H9 (cell line): ENCODE measurements around the gene TACC2. TPM values are rescaled to one million over a fixed set of nuclear protein-coding genes. Genes with fewer than 3 reads are reported as not detected.

Source experiments
- DNase-seq: peaks from one replicate; pipeline ENCODE4 v3.0.0-alpha.2; 2017
- H2AFZ ChIP-seq: one replicate; pipeline ENCODE4 v1.6.1; 2013; ENCODE audit warnings: mild to moderate bottlenecking, low read length, control low read depth, moderate library complexity
- H2AK5ac ChIP-seq: 2 replicates; pipeline ENCODE4 v1.6.1; 2013; ENCODE audit warnings: low read length, control low read depth, mixed read lengths; ENCODE audit not compliant: insufficient read length
- H2BK120ac ChIP-seq: one replicate; pipeline ENCODE4 v1.6.1; 2013; ENCODE audit warnings: low read depth, mild to moderate bottlenecking, low read length, control low read depth, inconsistent platforms; ENCODE audit not compliant: poor library complexity, severe bottlenecking
- H2BK12ac ChIP-seq: 2 replicates; pipeline ENCODE4 v1.6.1; 2013; ENCODE audit warnings: low read length, control low read depth, mixed read lengths, low read depth; ENCODE audit not compliant: insufficient read length
- H2BK15ac ChIP-seq: 2 replicates; pipeline ENCODE4 v1.6.1; 2013; ENCODE audit warnings: low read depth, low read length, control low read depth
- H2BK20ac ChIP-seq: one replicate; pipeline ENCODE4 v1.6.1; 2013; ENCODE audit warnings: low read depth, mild to moderate bottlenecking, low read length, control low read depth, inconsistent platforms; ENCODE audit not compliant: poor library complexity, severe bottlenecking
- H2BK5ac ChIP-seq: 2 replicates; pipeline ENCODE4 v1.6.1; 2013; ENCODE audit warnings: low read length, control low read depth, mixed read lengths; ENCODE audit not compliant: insufficient read length
- H3K14ac ChIP-seq: 2 replicates; pipeline ENCODE4 v1.6.1; 2013; ENCODE audit warnings: low read length, control low read depth; ENCODE audit not compliant: insufficient read depth
- H3K18ac ChIP-seq: 2 replicates; pipeline ENCODE4 v1.6.1; 2013; ENCODE audit warnings: low read depth, mild to moderate bottlenecking, mixed read lengths, low read length, control low read depth; ENCODE audit not compliant: insufficient read length
- H3K23ac ChIP-seq: 2 replicates; pipeline ENCODE4 v1.6.1; 2013; ENCODE audit warnings: low read length, control low read depth, mixed read lengths, low read depth; ENCODE audit not compliant: insufficient read length
- H3K23me2 ChIP-seq: 2 replicates; pipeline ENCODE4 v1.6.1; 2013; ENCODE audit warnings: low read depth, mild to moderate bottlenecking, mixed read lengths, low read length, control low read depth; ENCODE audit not compliant: insufficient read length, poor library complexity, severe bottlenecking
- H3K27ac ChIP-seq: 2 replicates; pipeline ENCODE4 v1.5.1; 2013; ENCODE audit warnings: low read length, control low read depth, mixed read lengths, low read depth; ENCODE audit not compliant: insufficient read length
- H3K27me3 ChIP-seq: 2 replicates; pipeline ENCODE4 v1.6.1; 2013; ENCODE audit warnings: low read length, control low read depth, inconsistent platforms; ENCODE audit not compliant: insufficient read depth
- H3K4ac ChIP-seq: 2 replicates; pipeline ENCODE4 v1.6.1; 2013; ENCODE audit warnings: low read depth, mild to moderate bottlenecking, control low read depth, inconsistent platforms, low read length, moderate library complexity
- H3K4me1 ChIP-seq: 2 replicates; pipeline ENCODE4 v1.6.1; 2013; ENCODE audit warnings: low read length, control low read depth, inconsistent platforms; ENCODE audit not compliant: insufficient read depth
- H3K4me2 ChIP-seq: 2 replicates; pipeline ENCODE4 v1.6.1; 2013; ENCODE audit warnings: low read length, control low read depth, mixed read lengths; ENCODE audit not compliant: insufficient read length, insufficient read depth
- H3K56ac ChIP-seq: 2 replicates; pipeline ENCODE4 v1.6.1; 2013; ENCODE audit warnings: low read depth, mild to moderate bottlenecking, mixed read lengths, low read length, control low read depth; ENCODE audit not compliant: insufficient read length
- H3K79me1 ChIP-seq: 2 replicates; pipeline ENCODE4 v1.6.1; 2013; ENCODE audit warnings: low read depth, mild to moderate bottlenecking, moderate library complexity, low read length, control low read depth, inconsistent platforms; ENCODE audit not compliant: insufficient read depth, poor library complexity, severe bottlenecking
- H3K79me2 ChIP-seq: 2 replicates; pipeline ENCODE4 v1.6.1; 2013; ENCODE audit warnings: low read length, control low read depth, inconsistent platforms; ENCODE audit not compliant: insufficient read depth
- H3K9ac ChIP-seq: 2 replicates; pipeline ENCODE4 v1.6.1; 2013; ENCODE audit warnings: low read length, control low read depth, mixed read lengths; ENCODE audit not compliant: insufficient read length; ENCODE audit errors: extremely low read depth
- H3K9me3 ChIP-seq: one replicate; pipeline ENCODE4 v1.6.1; 2013; ENCODE audit warnings: low read depth, low read length, inconsistent platforms; ENCODE audit not compliant: control insufficient read depth
- H3T11ph ChIP-seq: one replicate; pipeline ENCODE4 v1.6.1; 2013; ENCODE audit warnings: mild to moderate bottlenecking, low read length, control low read depth, inconsistent platforms
- H4K20me1 ChIP-seq: one replicate; pipeline ENCODE4 v1.6.1; 2013; ENCODE audit not compliant: control insufficient read depth, insufficient read length, insufficient read depth
- H4K5ac ChIP-seq: 2 replicates; pipeline ENCODE4 v1.6.1; 2013; ENCODE audit warnings: low read depth, mild to moderate bottlenecking, mixed read lengths, low read length, control low read depth; ENCODE audit not compliant: insufficient read length
- H4K8ac ChIP-seq: replicated peaks from 2 replicates; pipeline ENCODE4 v1.6.1; 2013; ENCODE audit warnings: low read length, control low read depth, mixed read lengths, low read depth; ENCODE audit not compliant: insufficient read length
- H4K91ac ChIP-seq: 2 replicates; pipeline ENCODE4 v1.6.1; 2013; ENCODE audit warnings: low read depth, mild to moderate bottlenecking, moderate library complexity, mixed read lengths, low read length, control low read depth; ENCODE audit not compliant: insufficient read length
- H3K27ac Mint-ChIP-seq, 3 experiments: 2 replicates in 2 of 3; 3 replicates in 1 of 3; pipeline ENCODE4 v1.8.0; 2020 to 2021; ENCODE audit warnings: mixed read lengths in 3 of 3, mild to moderate bottlenecking in 1 of 3, moderate library complexity in 1 of 3
- H3K27me3 Mint-ChIP-seq: 2 replicates; pipeline ENCODE4 v1.8.0; 2021; ENCODE audit warnings: low read depth, mild to moderate bottlenecking, moderate library complexity, mixed read lengths
- H3K36me3 Mint-ChIP-seq, 3 experiments: 2 replicates in 2 of 3; 3 replicates in 1 of 3; pipeline ENCODE4 v1.8.0; 2020 to 2021; ENCODE audit warnings: low read depth in 3 of 3, mixed read lengths in 3 of 3; ENCODE audit not compliant: insufficient read depth in 1 of 3
- H3K4me1 Mint-ChIP-seq, 2 experiments: 2 replicates each; pipeline ENCODE4 v1.8.0; 2020; ENCODE audit warnings: mixed read lengths in 2 of 2
- H3K4me3 Mint-ChIP-seq, 2 experiments: 2 replicates in 1 of 2; 3 replicates in 1 of 2; pipeline ENCODE4 v1.8.0; 2020 to 2021; ENCODE audit warnings: mild to moderate bottlenecking in 2 of 2, mixed read lengths in 2 of 2, moderate library complexity in 1 of 2
- H3K9me3 Mint-ChIP-seq, 2 experiments: 2 replicates in 1 of 2; 3 replicates in 1 of 2; pipeline ENCODE4 v1.8.0; 2020; ENCODE audit warnings: mild to moderate bottlenecking in 2 of 2, mixed read lengths in 2 of 2, moderate library complexity in 1 of 2
- WGBS: extraction: QIAGEN DNeasy Blood & Tissue Kit; methylation state at CpG from one replicate; pipeline ENCODE4 v1.1.7; 2013; ENCODE audit warnings: missing lambda C conversion rate, low lambda C conversion rate, mixed read lengths; ENCODE audit not compliant: insufficient read length; ENCODE audit errors: extremely low coverage; 5-methylcytosine and 5-hydroxymethylcytosine counted together
- total RNA-seq: library from RNA; stranded (reverse); gene quantifications from 2 replicates; pipeline ENCODE4 v1.2.1, GENCODE V29; 2021
- TF ChIP-seq, protein P1 (sequence below): fragments of 200-600 bp; sonication (generic); conservative IDR thresholded peaks from 3 replicates; pipeline ENCODE4 v1.8.0; 2021; ENCODE audit warnings: antibody characterized with exemption, mild to moderate bottlenecking

Gene TACC2
- total RNA-seq, 1 experiment from 2014 or later = 58.1 TPM

GRCh38 chr10:122271076-122271475 lies 282.1 kb downstream of the TACC2 start, which contains the start of gene BTBD16:
BTBD16 (plus strand) TSS chr10:122271296; CDS start chr10:122275082, 3,786 bp downstream.
- DNase-seq = no peak
- H3K27ac Mint-ChIP-seq = no peak within 1 kb of the TSS; a peak in 1 of 7 replicates

More at GRCh38 chr10:122271076-122271475, 282.1 kb downstream of the TACC2 start, which contains the start of gene BTBD16:
- Histone ChIP-seq H3K9ac (no peak within 1 kb of the TSS), H3K79me2 (no peaks in the 10 kb centered on the region), H3K18ac (no peak within 1 kb of the TSS), H2BK15ac (no peak within 1 kb of the TSS), H4K8ac (no peak within 1 kb of the TSS), H3K4me2 (no peak within 1 kb of the TSS), H3K4me1 (no peaks in the 10 kb centered on the region), H3K14ac (no peak within 1 kb of the TSS), H2AK5ac (no peak within 1 kb of the TSS), H2BK20ac (no peak within 1 kb of the TSS), H4K5ac (no peak within 1 kb of the TSS), H4K20me1 (no peaks in the 10 kb centered on the region), H2AFZ (no peak within 1 kb of the TSS), H3K4ac (no peak within 1 kb of the TSS), H2BK120ac (no peak within 1 kb of the TSS), H3K27me3 (no peaks in the 10 kb centered on the region), H3K56ac (no peak within 1 kb of the TSS), H3K23me2 (no peaks in the 10 kb centered on the region), H3K9me3 (no peaks in the 10 kb centered on the region), H2BK12ac (no peak within 1 kb of the TSS), H3T11ph (no peak within 1 kb of the TSS), H2BK5ac (no peak within 1 kb of the TSS), H3K79me1 (no peaks in the 10 kb centered on the region), H3K27ac (no peak within 1 kb of the TSS), H4K91ac (no peak within 1 kb of the TSS), H3K23ac (no peak within 1 kb of the TSS)
- TF ChIP-seq, protein P1, sequence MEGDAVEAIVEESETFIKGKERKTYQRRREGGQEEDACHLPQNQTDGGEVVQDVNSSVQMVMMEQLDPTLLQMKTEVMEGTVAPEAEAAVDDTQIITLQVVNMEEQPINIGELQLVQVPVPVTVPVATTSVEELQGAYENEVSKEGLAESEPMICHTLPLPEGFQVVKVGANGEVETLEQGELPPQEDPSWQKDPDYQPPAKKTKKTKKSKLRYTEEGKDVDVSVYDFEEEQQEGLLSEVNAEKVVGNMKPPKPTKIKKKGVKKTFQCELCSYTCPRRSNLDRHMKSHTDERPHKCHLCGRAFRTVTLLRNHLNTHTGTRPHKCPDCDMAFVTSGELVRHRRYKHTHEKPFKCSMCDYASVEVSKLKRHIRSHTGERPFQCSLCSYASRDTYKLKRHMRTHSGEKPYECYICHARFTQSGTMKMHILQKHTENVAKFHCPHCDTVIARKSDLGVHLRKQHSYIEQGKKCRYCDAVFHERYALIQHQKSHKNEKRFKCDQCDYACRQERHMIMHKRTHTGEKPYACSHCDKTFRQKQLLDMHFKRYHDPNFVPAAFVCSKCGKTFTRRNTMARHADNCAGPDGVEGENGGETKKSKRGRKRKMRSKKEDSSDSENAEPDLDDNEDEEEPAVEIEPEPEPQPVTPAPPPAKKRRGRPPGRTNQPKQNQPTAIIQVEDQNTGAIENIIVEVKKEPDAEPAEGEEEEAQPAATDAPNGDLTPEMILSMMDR = no peak
- Mint-ChIP-seq H3K4me1 (peaks cover 0 to 4% of the 10 kb centered on the region in 2 experiments; a peak in 1 of 4 replicates), H3K4me3 (no peak within 1 kb of the TSS), H3K36me3 (no peaks in the 10 kb centered on the region; a peak in 2 of 7 replicates), H3K27me3 (no peaks in the 10 kb centered on the region), H3K9me3 (no peaks in the 10 kb centered on the region)
- WGBS = no CpG with 5 or more reads among the region's 5 CpGs
